Measurements from ENCODE around the gene GPS1.
A peak's percentile ranks its signal among the peaks of the same experiment; 100 is the strongest.

Gene GPS1

DNA sequence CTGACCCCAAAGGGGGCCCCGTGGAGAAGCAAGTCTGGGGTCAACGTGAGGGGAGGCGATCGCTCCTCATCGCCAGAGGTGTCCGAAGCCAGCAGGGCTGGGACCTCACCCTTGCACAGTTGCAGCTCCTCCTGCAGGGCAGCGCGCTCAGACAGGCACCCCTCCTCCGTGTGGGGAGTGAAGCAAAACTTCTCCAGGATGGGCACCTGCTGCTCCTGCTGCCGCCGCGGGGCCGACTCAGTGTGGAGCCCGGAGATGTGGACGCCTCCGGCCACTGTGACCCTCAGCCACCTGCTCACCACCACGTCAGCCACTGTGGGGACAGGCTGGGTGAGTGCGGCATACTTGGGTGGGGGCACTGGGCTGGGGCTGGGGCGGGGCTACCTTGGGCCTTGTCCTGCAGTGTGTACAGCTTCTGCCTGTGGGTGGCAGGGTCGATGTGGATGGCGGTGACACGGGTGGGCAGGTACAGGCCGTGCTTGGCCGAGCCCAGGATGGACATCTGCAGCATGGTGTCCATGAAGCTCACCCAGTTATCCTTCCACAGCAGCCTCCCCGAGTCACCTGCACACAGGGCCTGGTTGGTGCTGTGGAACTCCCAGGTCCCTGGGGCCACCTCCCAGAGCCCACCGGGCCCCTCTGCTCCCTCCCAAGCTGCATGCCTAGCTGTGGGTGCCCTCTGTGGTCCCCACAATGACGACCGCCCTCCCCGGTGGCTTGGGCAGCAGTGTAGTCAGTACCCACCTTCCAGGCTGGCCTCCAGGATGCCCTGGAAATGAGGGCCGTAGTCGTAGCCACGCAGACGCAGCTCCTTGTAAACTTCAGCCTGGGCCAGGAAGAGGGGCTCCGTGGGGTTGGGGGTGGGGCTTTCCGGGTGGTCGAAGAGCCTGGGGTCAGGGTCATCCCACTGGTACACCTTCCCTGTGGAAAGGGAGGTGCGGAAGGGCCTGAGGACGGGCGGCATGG is 35.5 kb downstream of the GPS1 start:
- ChIA-PET POLR2A (ENCODE audit: low non-redundant PET) (no interaction called here), CTCF (interaction anchor here (0.6 to 1.4 kb wide), 2 partner anchors 57 to 265 kb away, joined by 3 read pairs; no protein-coding TSS in a partner anchor)
- peak overlapping the region; percentile 96 for H3K27ac ChIP-seq
- TF ChIP-seq, protein P1, sequence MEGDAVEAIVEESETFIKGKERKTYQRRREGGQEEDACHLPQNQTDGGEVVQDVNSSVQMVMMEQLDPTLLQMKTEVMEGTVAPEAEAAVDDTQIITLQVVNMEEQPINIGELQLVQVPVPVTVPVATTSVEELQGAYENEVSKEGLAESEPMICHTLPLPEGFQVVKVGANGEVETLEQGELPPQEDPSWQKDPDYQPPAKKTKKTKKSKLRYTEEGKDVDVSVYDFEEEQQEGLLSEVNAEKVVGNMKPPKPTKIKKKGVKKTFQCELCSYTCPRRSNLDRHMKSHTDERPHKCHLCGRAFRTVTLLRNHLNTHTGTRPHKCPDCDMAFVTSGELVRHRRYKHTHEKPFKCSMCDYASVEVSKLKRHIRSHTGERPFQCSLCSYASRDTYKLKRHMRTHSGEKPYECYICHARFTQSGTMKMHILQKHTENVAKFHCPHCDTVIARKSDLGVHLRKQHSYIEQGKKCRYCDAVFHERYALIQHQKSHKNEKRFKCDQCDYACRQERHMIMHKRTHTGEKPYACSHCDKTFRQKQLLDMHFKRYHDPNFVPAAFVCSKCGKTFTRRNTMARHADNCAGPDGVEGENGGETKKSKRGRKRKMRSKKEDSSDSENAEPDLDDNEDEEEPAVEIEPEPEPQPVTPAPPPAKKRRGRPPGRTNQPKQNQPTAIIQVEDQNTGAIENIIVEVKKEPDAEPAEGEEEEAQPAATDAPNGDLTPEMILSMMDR (conservative IDR thresholded peaks at IDR 0.05; ENCODE audit: low read depth), result no peak
- DNase-seq (ENCODE audit: low spot score), result no peak

DNA sequence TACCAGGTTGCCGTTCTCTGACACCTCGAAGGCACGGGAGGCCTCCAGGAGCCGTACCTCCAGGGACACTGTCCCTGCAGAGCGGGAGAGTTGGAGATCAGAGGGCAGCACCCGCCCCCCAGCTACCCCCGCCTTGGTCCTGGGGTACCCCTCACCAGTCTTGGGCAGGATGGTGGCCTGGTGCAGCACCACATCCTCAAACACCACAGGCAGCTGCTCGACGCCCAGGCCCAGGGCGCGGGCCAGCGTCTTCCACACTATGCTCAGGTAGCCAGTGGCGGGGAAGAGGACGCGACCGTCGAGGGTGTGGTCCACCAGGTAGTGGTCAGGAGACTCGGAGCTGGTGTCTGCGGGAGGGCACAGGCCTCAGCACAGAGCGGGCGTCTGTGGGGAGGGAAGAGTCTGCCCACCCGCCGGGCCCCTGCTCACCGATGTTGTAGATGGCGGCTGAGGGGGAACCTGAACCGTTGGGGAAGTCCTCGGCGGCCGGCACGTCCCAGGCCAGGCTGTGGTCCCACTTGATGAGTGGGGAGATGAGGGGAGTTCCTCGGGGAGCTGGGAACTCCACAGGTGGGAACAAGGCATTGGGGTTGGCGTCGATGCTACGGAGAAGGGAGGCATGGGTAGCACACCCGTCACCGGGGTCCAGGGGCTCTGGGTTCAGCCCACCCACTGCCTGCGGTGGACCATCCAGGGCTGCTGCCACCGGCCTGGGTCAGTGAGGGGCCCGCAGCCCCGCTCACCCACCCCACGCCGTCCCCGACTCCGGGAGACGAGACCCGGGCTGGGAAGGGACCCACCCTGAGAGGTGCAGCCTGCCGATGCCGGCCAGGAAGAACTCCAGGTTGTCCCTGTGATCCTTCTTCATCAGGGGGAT is 36.5 kb downstream of the GPS1 start:
- ChIA-PET POLR2A (ENCODE audit: low non-redundant PET) (no interaction called here), CTCF (interaction anchor here (1.4 kb wide), 1 partner anchor 58 kb away, joined by 3 read pairs; no protein-coding TSS in a partner anchor)
- H3K27ac ChIP-seq, result peak overlapping the region; percentile 96

DNA sequence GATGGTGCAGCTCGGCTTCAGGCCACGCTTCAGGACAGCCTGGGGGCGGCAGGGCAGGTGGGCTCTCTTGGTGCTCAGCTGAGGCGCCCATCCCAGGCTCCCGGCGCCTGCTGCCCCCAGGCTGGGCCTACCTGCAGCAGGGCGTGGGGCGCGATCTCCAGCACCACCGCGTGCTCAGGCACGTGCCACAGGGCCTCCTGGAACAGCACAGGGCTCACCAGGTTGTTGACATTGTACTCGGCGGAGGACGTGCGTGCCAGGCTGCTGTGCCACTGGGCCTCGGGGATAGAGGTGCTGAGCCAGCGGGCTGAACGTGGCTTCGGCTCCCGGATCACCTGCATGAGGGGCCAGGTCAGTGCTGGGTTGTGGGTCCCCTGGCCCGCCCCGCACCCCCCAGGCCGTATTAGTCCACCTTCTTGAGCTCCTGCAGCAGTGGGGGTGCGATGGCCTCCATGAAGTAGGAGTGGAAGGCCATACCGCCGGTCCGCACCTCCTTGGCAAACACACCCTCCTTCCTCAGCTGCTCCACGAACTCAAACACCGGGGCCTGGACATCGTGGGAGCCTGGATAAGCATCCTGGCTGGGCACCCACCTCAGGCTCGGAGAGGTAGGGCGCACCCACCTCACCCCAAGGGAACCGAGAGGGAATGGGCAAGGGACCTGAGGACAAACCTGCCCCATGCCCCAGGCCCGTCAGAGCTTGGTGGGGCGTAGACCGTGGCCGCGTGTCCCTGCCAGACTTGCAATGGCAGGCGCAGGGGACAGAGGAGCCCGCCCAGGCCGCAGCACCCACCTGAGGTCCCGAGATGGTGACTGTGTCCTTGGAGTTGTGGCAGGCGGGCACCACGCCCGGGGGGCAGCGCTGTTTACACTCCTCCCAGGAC is 37.4 kb downstream of the GPS1 start:
- H3K27ac ChIP-seq, result peak overlapping the region; percentile 96
- DNase-seq (ENCODE audit: low spot score), result no peak
- POLR2A ChIA-PET (ENCODE audit: low non-redundant PET), result no interaction called here
- TF ChIP-seq, protein P1 (conservative IDR thresholded peaks at IDR 0.05; ENCODE audit: low read depth), result no peak
- CTCF ChIA-PET, result interaction anchor here (0.6 kb wide), 1 partner anchor 130 kb away, joined by 4 read pairs; no protein-coding TSS in a partner anchor

More for the DNA sequence above, 36.5 kb downstream of the GPS1 start:
- TF ChIP-seq, protein P1 (conservative IDR thresholded peaks at IDR 0.05; ENCODE audit: low read depth), result no peak
- no peak for DNase-seq (ENCODE audit: low spot score)

DNA sequence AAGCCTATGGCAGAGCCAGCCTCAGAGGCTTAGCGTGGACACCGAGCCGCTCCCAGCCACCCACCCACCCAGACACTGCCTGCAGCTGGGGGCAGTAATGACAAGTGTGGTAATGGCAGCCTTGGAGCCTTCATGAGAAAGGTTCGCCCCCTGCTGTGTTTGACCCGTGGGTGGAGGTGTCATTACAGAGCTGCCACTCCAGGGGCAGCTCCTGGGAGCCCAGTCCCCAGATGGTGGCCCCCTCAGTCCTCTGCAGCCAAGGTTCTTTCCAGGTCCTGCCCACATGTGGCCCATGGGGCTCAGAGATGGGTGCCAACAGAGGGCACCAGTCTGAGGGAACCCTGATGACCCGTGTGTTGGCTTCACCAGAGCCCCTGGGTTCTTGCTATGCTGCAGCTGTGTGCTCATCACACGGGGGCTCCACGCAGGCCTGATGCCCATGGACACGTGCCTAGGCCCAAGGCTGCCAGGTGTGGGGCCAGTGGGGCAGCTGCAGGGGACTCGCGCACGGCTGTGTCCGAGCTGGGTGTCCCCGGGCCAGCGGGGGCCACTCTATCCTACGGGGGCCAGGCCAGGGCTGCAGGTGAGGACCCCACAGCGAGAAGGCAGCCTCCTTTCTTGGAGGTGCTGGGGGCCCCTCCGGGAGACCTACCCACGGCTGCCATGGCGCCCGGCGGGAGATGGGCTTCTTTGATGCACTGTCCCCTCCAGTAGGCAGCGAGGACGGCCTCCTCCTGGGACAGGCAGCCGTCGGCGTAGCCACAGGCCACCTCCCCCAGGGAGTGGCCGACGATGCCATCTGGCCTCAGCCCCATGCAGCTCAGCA is 38.2 kb downstream of the GPS1 start:
- ChIA-PET POLR2A (ENCODE audit: low non-redundant PET) (interaction anchor here (0.9 kb wide), 1 partner anchor 15 kb away, joined by 5 read pairs; no protein-coding TSS in a partner anchor), CTCF (interaction anchor here (0.6 to 1.3 kb wide), 2 partner anchors 59 to 130 kb away, joined by 3 to 4 read pairs; no protein-coding TSS in a partner anchor)
- H3K27ac ChIP-seq, result peak overlapping the region; percentile 96
- TF ChIP-seq, protein P1 (conservative IDR thresholded peaks at IDR 0.05; ENCODE audit: low read depth), result no peak
- DNase-seq (ENCODE audit: low spot score), result no peak

DNA sequence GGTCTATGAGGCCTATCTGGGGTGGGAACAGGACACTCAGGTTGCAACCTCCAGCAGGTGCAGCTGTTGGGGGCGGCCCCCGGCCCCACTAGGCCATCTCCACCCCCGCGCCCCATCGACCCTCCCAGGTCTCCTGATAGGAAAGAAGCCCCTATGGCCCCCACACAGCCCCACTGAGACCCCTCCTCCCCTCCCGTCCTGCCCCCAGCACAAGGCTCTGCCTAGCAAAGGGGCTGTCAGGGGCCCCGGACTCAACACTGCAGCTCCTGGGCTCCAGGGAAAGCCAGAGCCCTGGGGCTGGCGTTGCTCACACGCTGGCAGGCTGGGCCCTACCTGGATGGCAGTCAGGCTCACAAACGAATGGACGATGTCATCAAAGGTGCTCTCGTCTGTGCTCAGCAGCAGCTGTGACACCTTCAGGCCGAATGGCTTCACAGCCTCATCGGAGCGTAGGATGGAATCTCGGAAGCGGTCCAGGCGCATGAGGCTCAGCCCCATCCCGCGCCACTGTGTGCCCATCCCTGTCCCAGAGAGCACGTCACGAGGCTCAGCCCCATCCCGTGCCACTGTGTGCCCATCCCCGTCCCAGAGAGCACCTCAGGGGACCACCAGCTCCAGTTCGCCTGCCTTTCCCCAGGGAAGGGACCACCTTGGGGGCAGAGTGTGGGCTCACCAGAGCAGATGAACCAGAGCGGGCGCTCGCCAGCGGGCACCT is 39.0 kb downstream of the GPS1 start:
- TF ChIP-seq, protein P1 (conservative IDR thresholded peaks at IDR 0.05; ENCODE audit: low read depth), result no peak
- ChIA-PET POLR2A (ENCODE audit: low non-redundant PET) (interaction anchor here (0.9 kb wide), 1 partner anchor 15 kb away, joined by 5 read pairs; no protein-coding TSS in a partner anchor), CTCF (interaction anchor here (1.3 kb wide), 1 partner anchor 60 kb away, joined by 3 read pairs; no protein-coding TSS in a partner anchor)
- H3K27ac ChIP-seq, result peak overlapping the region; percentile 96
- DNase-seq (ENCODE audit: low spot score), result no peak

All from RWPE1 (cell line).